Epithelial cell of umbilical artery (primary cell): ENCODE data around the gene IL17RE. TPM values are rescaled to one million over a fixed set of nuclear protein-coding genes. Genes with fewer than 3 reads are reported as not detected.

Source experiments
- total RNA-seq: library from RNA; depleted of rRNA; stranded (reverse); fragments of >200 nt; gene quantifications from 2 replicates; pipeline ENCODE4 v1.2.3, GENCODE V29; 2014

Gene IL17RE, protein sequence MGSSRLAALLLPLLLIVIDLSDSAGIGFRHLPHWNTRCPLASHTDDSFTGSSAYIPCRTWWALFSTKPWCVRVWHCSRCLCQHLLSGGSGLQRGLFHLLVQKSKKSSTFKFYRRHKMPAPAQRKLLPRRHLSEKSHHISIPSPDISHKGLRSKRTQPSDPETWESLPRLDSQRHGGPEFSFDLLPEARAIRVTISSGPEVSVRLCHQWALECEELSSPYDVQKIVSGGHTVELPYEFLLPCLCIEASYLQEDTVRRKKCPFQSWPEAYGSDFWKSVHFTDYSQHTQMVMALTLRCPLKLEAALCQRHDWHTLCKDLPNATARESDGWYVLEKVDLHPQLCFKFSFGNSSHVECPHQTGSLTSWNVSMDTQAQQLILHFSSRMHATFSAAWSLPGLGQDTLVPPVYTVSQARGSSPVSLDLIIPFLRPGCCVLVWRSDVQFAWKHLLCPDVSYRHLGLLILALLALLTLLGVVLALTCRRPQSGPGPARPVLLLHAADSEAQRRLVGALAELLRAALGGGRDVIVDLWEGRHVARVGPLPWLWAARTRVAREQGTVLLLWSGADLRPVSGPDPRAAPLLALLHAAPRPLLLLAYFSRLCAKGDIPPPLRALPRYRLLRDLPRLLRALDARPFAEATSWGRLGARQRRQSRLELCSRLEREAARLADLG
- 0.32 TPM in 1 of 2 replicates, not detected in the other for total RNA-seq

DNA sequence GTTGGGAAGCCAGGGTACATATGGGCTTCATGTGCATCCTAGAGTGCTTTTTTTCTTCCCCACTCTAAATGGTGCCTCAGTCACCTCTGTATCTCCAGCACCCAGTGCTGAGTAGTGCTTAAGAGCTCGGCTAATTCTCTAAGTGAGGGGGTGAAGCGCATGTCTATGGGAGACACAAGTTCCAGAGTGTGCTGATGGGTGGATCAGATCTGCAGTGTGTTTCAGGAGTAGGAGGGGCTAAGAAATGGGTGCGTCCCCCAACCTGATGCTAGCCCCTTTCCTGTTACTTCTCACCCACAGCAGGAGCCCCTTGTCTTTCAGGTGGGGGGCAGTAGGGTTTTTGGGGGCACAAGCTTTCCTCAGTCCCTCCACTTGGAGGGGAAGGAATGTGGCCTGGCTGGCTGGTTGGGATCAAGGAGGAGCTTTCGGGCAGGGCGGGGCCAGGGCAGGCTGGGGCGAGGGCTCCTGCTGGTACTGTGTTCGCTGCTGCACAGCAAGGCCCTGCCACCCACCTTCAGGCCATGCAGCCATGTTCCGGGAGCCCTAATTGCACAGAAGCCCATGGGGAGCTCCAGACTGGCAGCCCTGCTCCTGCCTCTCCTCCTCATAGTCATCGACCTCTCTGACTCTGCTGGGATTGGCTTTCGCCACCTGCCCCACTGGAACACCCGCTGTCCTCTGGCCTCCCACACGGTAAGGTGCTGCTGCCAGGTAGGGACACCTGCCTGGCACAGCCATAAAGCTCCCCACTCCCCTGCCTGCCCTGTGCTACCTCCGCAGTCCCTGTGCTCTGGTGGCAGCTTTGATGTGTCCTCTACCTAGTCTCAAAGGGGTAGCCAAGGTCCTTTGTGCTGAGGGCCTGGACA, at the start of gene IL17RE:
Gene IL17RE, plus strand, starts transcription at position 477 of the 866 bp plus-strand sequence. Its CDS starts 85 bp downstream, at position 562.

DNA sequence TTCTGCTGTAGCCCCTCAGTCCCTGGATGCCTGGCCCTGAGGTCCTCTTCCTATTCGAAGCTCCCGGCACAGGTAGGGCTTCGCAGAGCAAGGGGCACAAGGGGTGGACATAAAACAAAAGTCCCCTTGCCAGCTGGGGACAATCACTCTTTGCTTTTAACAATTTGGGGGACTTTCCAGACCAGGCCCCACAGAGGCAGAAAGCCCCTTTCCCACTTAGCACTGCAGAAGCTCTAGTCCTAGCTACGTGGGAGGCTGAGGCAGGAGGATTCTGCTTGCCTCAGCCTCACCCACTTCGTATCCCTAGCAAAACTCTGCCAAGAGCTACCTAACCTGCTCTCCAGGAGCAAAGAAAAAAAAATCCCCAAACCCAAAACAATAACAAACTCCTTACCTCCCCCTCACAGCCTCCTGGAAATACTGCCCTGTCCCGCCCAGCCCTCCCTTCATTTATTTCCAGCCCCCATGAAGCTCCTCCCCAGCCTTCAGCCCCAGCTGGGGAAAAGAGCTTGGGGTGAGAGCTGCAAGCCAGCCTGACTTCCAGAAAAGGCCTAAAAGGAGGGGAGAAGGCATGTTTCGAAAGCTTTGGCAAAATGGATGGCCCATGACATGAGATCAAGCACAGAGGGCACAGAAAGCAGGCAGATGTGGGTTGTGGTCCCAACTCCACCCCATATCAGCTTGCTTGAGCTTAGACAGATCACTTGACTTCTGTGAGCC, 22.7 kb upstream of the IL17RE start, which contains the start of gene CIDEC:
Gene CIDEC, minus strand, starts transcription at position 424 of the 720 bp plus-strand sequence. CDS start 1,767 bp downstream, outside the sequence.

DNA sequence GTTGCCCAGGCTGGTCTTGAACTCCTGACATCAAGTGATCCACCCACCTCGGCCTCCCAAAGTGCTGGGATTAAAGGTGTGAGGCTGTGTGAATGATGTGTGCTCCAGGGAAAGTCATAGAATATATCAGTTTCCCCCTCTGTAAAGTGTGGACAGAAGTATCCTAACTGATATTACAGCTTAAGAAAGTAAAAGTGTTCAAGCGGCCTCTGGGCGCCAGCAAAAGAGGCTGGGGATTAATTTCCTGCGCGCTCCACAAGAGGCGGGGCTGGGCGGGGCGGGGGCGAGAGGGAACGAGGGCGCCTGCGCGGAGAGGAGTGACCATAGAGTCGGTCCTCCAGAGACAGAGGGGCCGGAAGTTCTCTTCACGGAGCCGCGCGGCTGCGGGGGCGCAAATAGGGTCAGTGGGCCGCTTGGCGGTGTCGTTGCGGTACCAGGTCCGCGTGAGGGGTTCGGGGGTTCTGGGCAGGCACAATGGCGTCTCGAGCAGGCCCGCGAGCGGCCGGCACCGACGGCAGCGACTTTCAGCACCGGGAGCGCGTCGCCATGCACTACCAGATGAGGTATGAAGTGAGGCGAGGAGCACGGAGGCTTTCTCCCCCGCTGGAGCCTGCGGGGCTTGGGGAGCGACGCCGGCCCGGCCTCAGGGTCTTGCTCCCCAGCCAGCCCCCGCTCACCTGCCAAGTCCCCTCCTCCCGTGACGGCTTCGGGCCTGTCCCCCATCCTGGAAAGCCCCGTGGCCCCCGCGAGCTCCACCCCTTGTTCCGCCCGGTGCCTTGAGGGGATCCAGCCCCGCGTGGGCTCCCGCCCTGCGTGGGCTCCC, 12.2 kb upstream of the IL17RE start, which contains the start of gene JAGN1:
Gene JAGN1, plus strand, starts transcription at position 362 of the 823 bp plus-strand sequence. Its CDS starts 113 bp downstream, at position 475.

DNA sequence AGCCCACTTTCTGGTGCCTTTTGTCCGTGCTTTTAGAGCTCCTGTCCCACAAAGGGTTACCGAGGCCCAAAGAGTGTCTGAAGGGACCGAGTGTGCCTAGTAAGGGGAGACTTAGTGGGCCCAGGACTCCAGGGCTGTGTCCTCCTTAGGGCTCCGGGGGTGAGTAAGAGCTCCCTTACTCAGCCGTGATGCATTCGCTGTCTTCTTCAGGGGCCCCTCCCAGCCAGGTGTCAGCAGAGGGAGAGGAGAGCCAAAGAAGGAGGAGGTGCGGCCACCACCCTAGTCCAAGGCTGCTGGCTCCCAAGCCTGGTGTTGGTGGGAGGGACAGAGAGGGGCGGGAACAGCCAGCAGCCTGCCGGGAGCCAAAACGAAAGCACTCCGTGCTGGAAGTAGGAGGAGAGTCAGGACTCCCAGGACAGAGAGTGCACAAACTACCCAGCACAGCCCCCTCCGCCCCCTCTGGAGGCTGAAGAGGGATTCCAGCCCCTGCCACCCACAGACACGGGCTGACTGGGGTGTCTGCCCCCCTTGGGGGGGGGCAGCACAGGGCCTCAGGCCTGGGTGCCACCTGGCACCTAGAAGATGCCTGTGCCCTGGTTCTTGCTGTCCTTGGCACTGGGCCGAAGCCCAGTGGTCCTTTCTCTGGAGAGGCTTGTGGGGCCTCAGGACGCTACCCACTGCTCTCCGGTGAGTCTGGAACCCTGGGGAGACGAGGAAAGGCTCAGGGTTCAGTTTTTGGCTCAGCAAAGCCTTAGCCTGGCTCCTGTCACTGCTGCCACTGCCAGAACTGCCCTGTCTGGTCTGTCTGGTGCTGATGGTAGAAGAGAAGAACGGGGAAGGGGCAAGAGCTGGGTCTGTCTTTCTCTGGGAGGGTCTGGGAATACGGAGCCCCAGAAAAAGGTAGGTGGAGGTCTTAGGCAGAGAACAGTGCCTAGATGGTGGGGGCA, 14.4 kb downstream of the IL17RE start, which contains the start of gene IL17RC:
Gene IL17RC, plus strand, starts transcription at position 365 of the 947 bp plus-strand sequence. Its CDS starts 218 bp downstream, at position 583.

DNA sequence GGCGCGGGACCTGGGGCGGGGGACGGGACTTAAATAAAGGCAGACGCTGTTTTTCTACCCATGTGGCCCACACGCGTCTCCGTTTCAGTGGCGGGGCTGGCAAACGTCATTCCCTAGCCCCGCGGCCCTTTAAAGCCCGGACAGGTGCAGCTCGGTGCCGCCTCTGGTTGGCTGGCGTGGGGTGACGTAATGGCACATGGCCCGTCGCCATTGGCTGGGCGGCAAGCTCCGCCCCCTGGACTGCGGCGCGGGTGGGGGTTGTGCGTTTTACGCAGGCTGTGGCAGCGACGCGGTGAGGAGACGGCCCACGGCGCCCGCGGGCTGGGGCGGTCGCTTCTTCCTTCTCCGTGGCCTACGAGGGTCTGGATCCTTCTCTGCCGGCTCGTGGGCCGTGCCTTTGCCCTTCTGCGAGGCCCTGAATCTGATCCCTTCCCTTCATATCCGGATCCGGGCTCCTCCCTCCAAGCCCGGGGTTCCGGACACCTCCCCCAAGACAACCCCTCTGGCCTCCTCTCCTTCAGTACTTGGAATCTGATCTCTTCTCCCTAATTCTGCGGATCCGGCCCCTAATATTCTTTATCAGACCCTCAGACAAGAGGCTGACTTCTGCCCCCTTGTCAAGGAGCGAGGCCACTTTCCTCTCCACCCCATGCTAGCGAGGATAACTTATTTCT, 31.1 kb downstream of the IL17RE start, which contains the start of gene CRELD1:
Gene CRELD1, plus strand, starts transcription at position 274 of the 674 bp plus-strand sequence. CDS start 605 bp downstream, outside the sequence.

DNA sequence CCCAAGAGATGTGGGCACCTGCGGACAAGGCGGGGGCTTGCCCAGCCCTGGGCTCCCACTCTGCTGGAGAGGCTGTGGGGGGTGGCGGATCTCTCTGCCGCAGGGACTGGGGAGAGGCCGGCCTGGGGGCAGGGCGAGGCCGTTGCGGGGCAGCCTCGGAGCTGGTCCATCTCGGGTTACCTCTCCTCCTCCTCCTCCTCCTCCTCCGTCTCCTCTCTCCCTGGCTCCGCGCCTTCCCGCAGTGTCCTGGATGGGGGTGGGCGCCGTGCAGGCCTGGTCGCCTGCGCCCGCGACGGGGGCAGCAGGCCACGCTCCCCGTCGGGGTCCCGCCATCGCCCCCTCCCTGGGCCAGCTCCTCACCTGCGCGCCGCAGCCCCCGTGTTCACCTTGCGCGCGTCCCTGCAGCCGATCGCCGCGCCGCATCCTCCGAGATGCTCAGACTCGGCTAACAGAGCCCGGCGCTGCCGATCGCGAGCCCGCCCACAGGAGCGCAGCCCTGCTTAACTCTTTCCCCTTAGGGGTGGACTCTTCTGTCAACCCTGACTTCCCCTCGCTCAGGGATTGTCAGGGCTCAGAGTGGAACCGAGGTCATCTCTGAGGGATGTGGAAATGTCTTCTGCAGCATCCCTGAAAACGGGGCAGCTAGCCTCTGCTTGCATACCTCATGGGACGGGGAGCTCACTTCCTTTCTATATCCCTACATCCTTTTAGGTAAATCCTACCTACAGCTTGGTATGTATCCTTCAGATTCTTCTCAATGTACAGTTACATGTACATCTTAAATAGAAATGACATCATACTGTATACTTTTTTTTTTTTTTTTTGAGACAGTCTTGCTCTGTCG, 49.5 kb downstream of the IL17RE start, which contains the start of gene PRRT3:
Gene PRRT3, minus strand, starts transcription at position 447 of the 844 bp plus-strand sequence. CDS start 2,293 bp downstream, outside the sequence.

Other genes starting within 250 kb of the IL17RE start
- gene CPNE9, start 199.0 kb upstream of the IL17RE start, total RNA-seq, result not detected in 2 replicates
- 16.9 and 19.8 TPM in 2 replicates for gene BRPF1, start 171.1 kb upstream of the IL17RE start, total RNA-seq
- 16.9 and 19.3 TPM in 2 replicates for gene OGG1, start 152.9 kb upstream of the IL17RE start, total RNA-seq
- 39.6 and 59.9 TPM in 2 replicates for gene CAMK1, start 132.9 kb upstream of the IL17RE start, total RNA-seq
- 32.7 and 36.7 TPM in 2 replicates for gene TADA3, start 110.4 kb upstream of the IL17RE start, total RNA-seq
- gene ARPC4, start 109.8 kb upstream of the IL17RE start, total RNA-seq, result 379 and 401 TPM in 2 replicates
- 5.8 and 8.7 TPM in 2 replicates for gene TTLL3, start 92.6 kb upstream of the IL17RE start, total RNA-seq
- 39.6 and 57.4 TPM in 2 replicates for gene RPUSD3, start 58.8 kb upstream of the IL17RE start, total RNA-seq
- not detected in 2 replicates for gene CIDEC, start 22.6 kb upstream of the IL17RE start, total RNA-seq
- 40.1 and 43.2 TPM in 2 replicates for gene JAGN1, start 12.2 kb upstream of the IL17RE start, total RNA-seq
- gene IL17RC, start 14.2 kb downstream of the IL17RE start, total RNA-seq, result 21.7 and 23.1 TPM in 2 replicates
- 27.6 and 39.4 TPM in 2 replicates for gene CRELD1, start 31.0 kb downstream of the IL17RE start, total RNA-seq
- gene PRRT3, start 49.6 kb downstream of the IL17RE start, total RNA-seq, result 0.97 and 1.1 TPM in 2 replicates
- 39.0 and 63.1 TPM in 2 replicates for gene EMC3, start 84.0 kb downstream of the IL17RE start, total RNA-seq
- 18.5 and 22.2 TPM in 2 replicates for gene FANCD2, start 123.6 kb downstream of the IL17RE start, total RNA-seq
- gene FANCD2OS, start 205.4 kb downstream of the IL17RE start, total RNA-seq, result not detected in 2 replicates
- gene BRK1, start 212.8 kb downstream of the IL17RE start, total RNA-seq, result 94.5 and 211 TPM in 2 replicates
- gene VHL, start 238.9 kb downstream of the IL17RE start, total RNA-seq, result 45.0 and 46.4 TPM in 2 replicates